ENCODE results near the gene IL2.

Gene IL2

DNA sequence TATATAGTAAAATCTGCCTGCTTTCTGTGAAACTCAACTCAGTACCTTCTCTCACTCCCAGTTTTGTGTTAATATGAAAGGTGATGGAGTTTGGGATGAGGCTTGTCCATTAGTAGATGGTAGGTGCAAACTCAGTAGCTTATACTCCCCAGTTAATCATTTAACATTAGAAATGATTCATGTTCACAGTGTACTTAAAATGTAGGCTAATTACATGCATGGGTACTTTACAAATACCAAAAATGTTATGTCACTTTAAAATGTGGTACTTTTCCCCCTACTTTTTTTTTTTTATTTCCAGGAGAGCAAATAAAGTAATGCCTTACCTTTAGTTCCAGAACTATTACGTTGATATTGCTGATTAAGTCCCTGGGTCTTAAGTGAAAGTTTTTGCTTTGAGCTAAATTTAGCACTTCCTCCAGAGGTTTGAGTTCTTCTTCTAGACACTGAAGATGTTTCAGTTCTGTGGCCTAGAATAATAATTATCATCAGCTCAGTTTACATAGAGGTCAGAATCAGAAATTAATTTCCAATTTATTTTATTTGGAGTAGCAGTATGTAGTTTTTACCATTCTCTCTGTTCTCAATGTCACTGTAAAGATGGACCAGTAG, 3.0 kb downstream of the IL2 start:
- Mint-ChIP-seq H3K4me1 (ENCODE audit: low read depth) (peaks cover 37% of the 10 kb centered on the region), H3K27me3 (ENCODE audit: low read depth) (no peaks in the 10 kb centered on the region), H3K4me3 (no peak overlapping the region), H3K36me3 (ENCODE audit: low read depth) (no peaks in the 10 kb centered on the region), H3K27ac (no peak overlapping the region), H3K9me3 (no peaks in the 10 kb centered on the region)
- DNase-seq (ENCODE audit: low spot score): no peak

DNA sequence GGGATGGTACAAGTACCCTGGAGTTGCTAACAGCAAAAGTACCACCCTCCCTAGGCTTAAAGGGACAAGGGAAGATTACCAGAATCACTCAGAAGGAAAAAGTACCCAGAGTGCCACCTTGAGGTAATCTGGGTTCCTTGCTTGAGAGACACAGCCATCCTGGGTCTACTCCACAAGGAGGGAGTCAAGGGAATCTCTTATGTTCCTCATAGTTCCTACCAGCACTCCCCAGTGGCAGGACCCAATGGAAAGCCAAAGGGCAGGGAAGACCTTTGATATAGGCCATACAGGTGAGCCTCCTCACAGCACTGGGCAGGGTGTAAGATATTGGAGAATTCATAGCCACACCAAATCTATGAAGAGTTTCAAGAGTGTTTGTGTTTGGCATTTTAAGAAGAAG, 5.7 kb downstream of the IL2 start:
- no peak overlapping the region for H3K4me3 Mint-ChIP-seq
- H3K36me3 Mint-ChIP-seq (ENCODE audit: low read depth): no peaks in the 10 kb centered on the region
- no peaks in the 10 kb centered on the region for H3K27me3 Mint-ChIP-seq (ENCODE audit: low read depth)
- H3K27ac Mint-ChIP-seq: no peak overlapping the region
- DNase-seq (ENCODE audit: low spot score): peak; percentile 6
- H3K4me1 Mint-ChIP-seq (ENCODE audit: low read depth): peaks cover 16% of the 10 kb centered on the region
- no peaks in the 10 kb centered on the region for H3K9me3 Mint-ChIP-seq

DNA sequence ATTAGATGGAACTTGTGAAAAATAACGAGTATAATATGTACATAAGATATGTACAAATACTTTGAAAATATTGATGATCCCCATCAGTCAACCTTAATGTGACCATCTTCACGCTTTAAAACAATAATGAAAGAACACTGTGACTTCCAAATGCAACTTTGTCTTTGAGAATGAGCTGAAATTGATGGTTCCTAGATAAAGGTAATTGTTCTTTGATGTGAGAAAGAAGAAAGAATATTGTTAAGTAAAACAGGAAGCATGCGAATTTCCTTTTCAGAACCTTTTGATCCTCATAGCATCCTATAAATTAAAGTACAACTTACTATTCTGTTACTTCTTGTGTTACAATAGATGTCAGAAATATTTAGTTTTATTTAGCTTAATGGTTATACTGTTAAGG, 22.2 kb downstream of the IL2 start:
- H3K36me3 Mint-ChIP-seq (ENCODE audit: low read depth): no peaks in the 10 kb centered on the region
- no peak overlapping the region for H3K27ac Mint-ChIP-seq

DNA sequence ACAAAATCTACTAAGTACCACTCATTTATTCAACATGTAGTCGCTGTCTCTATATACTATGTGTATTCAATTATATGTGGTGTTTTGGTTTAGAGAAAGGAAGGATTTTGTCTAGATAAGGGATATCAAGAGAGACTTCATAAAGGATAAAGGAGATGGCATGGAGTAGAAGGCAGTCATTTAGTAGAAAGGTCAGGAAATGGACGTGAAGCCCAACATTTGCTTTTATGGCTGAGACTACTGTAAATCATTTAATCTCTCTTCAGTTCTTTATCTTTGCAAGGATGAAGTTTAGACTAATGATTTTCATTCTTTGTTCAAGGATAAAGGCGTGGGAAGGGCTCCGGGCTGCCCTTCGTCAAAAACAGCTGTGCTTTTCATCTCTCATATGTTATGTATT, 25.2 kb downstream of the IL2 start:
- Mint-ChIP-seq H3K4me1 (ENCODE audit: low read depth) (peaks cover 7% of the 10 kb centered on the region), H3K4me3 (no peak overlapping the region), H3K27ac (no peak overlapping the region), H3K9me3 (no peaks in the 10 kb centered on the region), H3K36me3 (ENCODE audit: low read depth) (no peaks in the 10 kb centered on the region), H3K27me3 (ENCODE audit: low read depth) (no peaks in the 10 kb centered on the region)
- no peak for DNase-seq (ENCODE audit: low spot score)

More for the DNA sequence above, 22.2 kb downstream of the IL2 start:
- no peak for DNase-seq (ENCODE audit: low spot score)
- Mint-ChIP-seq H3K9me3 (no peaks in the 10 kb centered on the region), H3K27me3 (ENCODE audit: low read depth) (no peaks in the 10 kb centered on the region), H3K4me1 (ENCODE audit: low read depth) (peaks cover 7% of the 10 kb centered on the region), H3K4me3 (no peak overlapping the region)

DNA sequence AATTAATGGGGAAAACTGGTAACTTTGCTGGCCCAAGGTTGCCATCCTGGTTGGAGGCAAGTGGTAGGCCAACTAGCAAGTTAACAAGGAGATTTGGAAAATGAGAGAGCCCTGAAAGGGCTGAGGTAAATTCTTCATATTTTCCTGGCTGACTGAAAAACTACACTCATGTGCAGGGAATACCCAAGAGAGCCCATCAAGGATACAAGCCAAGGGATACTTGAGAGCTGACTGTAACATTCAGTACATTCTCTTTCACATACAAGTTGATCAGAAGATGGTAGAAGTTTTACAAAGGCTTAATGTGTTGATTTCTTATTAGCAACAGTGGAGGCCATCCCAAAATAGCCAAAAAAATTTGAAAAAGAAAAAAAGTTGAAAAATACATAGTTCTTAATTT, 33.3 kb downstream of the IL2 start:
- no peak for DNase-seq (ENCODE audit: low spot score)
- H3K36me3 Mint-ChIP-seq (ENCODE audit: low read depth): no peaks in the 10 kb centered on the region
- H3K27ac Mint-ChIP-seq: no peak overlapping the region
- no peaks in the 10 kb centered on the region for H3K4me1 Mint-ChIP-seq (ENCODE audit: low read depth)
- no peak overlapping the region for H3K4me3 Mint-ChIP-seq
- H3K9me3 Mint-ChIP-seq: peaks cover 5% of the 10 kb centered on the region
- H3K27me3 Mint-ChIP-seq (ENCODE audit: low read depth): no peaks in the 10 kb centered on the region

DNA sequence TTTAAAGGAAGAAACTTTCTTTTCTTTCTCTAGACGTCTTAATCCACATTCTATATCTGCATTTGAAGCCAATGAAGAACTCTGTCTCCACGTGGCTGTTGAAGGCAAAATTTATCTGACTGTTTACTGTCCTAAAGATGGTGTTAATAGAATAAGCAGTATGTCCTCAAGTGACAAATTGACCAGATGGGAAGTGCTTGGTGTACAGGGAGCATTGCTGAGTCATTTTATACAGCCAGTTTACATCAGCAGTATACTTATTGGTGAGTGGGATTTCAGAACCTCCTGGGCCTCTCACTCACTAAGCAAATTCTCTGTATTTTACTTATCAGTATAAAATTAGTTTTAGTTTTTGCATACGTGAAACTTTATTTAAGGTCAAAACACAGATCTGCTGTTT, 44.0 kb downstream of the IL2 start:
- Mint-ChIP-seq H3K27me3 (ENCODE audit: low read depth) (peaks cover 6% of the 10 kb centered on the region), H3K36me3 (ENCODE audit: low read depth) (no peaks in the 10 kb centered on the region), H3K27ac (no peak overlapping the region), H3K4me3 (no peak overlapping the region), H3K9me3 (no peaks in the 10 kb centered on the region), H3K4me1 (ENCODE audit: low read depth) (no peaks in the 10 kb centered on the region)
- no peak for DNase-seq (ENCODE audit: low spot score)

DNA sequence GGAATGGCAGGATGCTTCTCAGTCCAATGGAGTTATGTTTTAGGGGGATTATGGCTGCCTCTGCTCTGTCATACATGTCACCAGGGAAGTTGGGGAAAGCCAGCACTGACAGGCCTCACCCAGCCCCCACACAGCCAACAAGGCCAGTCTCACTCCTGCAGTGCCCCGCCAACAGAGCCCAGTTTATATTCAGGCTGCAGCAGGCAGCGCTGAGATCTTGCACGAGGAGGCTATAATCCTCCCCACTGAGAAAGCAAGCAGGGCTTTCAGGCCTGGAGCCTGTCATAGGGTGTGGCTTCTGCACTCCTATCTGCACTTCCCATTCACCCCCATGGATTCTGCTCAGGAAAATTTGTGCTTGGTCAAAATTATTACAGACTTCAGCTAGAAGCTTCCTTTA, 52.7 kb downstream of the IL2 start:
- H3K36me3 Mint-ChIP-seq (ENCODE audit: low read depth): no peaks in the 10 kb centered on the region
- H3K4me1 Mint-ChIP-seq (ENCODE audit: low read depth): no peaks in the 10 kb centered on the region
- H3K27me3 Mint-ChIP-seq (ENCODE audit: low read depth): peaks cover 9% of the 10 kb centered on the region
- no peak for DNase-seq (ENCODE audit: low spot score)
- no peak overlapping the region for H3K4me3 Mint-ChIP-seq
- no peaks in the 10 kb centered on the region for H3K9me3 Mint-ChIP-seq
- no peak overlapping the region for H3K27ac Mint-ChIP-seq

All from T-helper 2 cell treated with Interferon-gamma antibody and Interleukin-4, amounts not matched to agents 5 μg/mL and 100 μg/mL, for 36 hours (primary cell).